Spleen (tissue), 11 donors: ENCODE measurements around the gene PDIA6. TPM values are rescaled to one million over a fixed set of nuclear protein-coding genes. Genes with fewer than 3 reads are reported as not detected.
A peak's percentile ranks its signal among the peaks of the same experiment; 100 is the strongest.

Experiments
- DNase-seq: peaks from one replicate; pipeline ENCODE4 v3.0.0-alpha.2; 2020
- H3K27ac ChIP-seq, 8 donors: fragments of 200-600 bp; sonication (generic) in 7 of 8; 1 replicate in 4 of 8; 2 replicates in 4 of 8; pipeline versions ENCODE4 v1.5.0 to v1.8.0; 2016 to 2021; ENCODE audit warnings: inconsistent platforms in 4 of 8, mild to moderate bottlenecking in 4 of 8, moderate library complexity in 1 of 8
- H3K27me3 ChIP-seq, 7 donors: fragments of 200-600 bp; sonication (generic) in 6 of 7; replicated peaks in 1 of 7; 1 replicate in 4 of 7; 2 replicates in 3 of 7; pipeline versions ENCODE4 v1.5.0 to v1.8.0; 2016 to 2021; ENCODE audit warnings: inconsistent platforms in 3 of 7, mild to moderate bottlenecking in 1 of 7
- H3K36me3 ChIP-seq, 6 donors: fragments of 200-600 bp; sonication (generic) in 5 of 6; 1 replicate in 4 of 6; 2 replicates in 2 of 6; pipeline versions ENCODE4 v1.5.0 to v1.8.0; 2016 to 2021; ENCODE audit warnings: inconsistent platforms in 2 of 6
- H3K4me1 ChIP-seq, 6 donors: fragments of 200-600 bp; sonication (generic) in 5 of 6; 1 replicate in 3 of 6; 2 replicates in 3 of 6; pipeline versions ENCODE4 v1.5.0 to v1.8.0; 2016 to 2021; ENCODE audit warnings: inconsistent platforms in 3 of 6
- H3K4me3 ChIP-seq, 8 donors: fragments of 200-600 bp; sonication (generic) in 7 of 8; 1 replicate in 4 of 8; 2 replicates in 4 of 8; pipeline versions ENCODE4 v1.5.0 to v1.8.0; 2016 to 2021; ENCODE audit warnings: inconsistent platforms in 4 of 8, mild to moderate bottlenecking in 4 of 8, moderate library complexity in 2 of 8
- H3K9me3 ChIP-seq, 8 donors: fragments of 200-600 bp; sonication (generic) in 7 of 8; 1 replicate in 4 of 8; 2 replicates in 4 of 8; pipeline versions ENCODE4 v1.5.0 to v1.8.0; 2016 to 2021; ENCODE audit warnings: inconsistent platforms in 4 of 8
- CTCF ChIP-seq, 11 experiments: fragments of 200-600 bp in 7 of 11; fragments of 450-650 bp in 4 of 11; sonication (generic) in 4 of 11; IDR thresholded peaks in 8 of 11; conservative IDR thresholded peaks in 3 of 11; 1 replicate in 7 of 11; 2 replicates in 4 of 11; pipeline versions ENCODE4 v1.4.0 to v1.8.0; 2016 to 2021; ENCODE audit warnings: antibody characterized with exemption in 11 of 11, inconsistent platforms in 4 of 11, mild to moderate bottlenecking in 1 of 11
- POLR2A ChIP-seq, 3 donors: fragments of 450-650 bp; IDR thresholded peaks; one replicate each; pipeline ENCODE4 v1.5.1; 2017; ENCODE audit warnings: antibody characterized with exemption in 3 of 3, mild to moderate bottlenecking in 1 of 3
- POLR2AphosphoS5 ChIP-seq, 3 donors: sonication (generic); formaldehyde crosslinking; IDR thresholded peaks; one replicate each; pipeline ENCODE4 v1.5.1; 2017; ENCODE audit warnings: antibody characterized with exemption in 3 of 3
- WGBS, 5 donors: extraction: QIAGEN DNeasy Blood & Tissue Kit in 3 of 5; methylation state at CpG; one replicate each; pipeline versions ENCODE4 v1.1.5 to v1.1.7; 2013 to 2018; 5-methylcytosine and 5-hydroxymethylcytosine counted together
- intact Hi-C: fragments of 100-400 bp; cut with DNase I; formaldehyde crosslinking; loops from one replicate; pipeline ENCODE4 v1.15.0; 2023; ENCODE audit warnings: low total_unique reads
- polyA plus RNA-seq, 3 donors: library from polyadenylated mRNA; stranded (reverse); fragments of 200-250 nt; gene quantifications; one replicate each; pipeline ENCODE4 v1.2.1, GENCODE V29; 2013
- total RNA-seq, 7 donors: library from RNA; depleted of rRNA in 3 of 7; stranded (reverse); fragments of >200 nt in 3 of 7; fragmentation: NEBNext Ultra II Directional in 4 of 7; extraction: Animal tissue kit (Norgen Biotek cat#: 25700) in 4 of 7; gene quantifications; one replicate each; pipeline versions ENCODE4 v1.1.0 to v1.2.1, GENCODE V29; 2016 to 2021
- donor health status: healthy with polysubstance abuse.
- donor health status: DM: no; HTN: no; CAD: no; lungs with moderate emphysema.
- donor health status: DM: no; HTN: no; CAD: no.
- donor health status: Bipolar disorder and iron deficiency.
- donor health status: healthy.
- donor health status: DM: no; HTN: no; CAD: no.
- donor health status: DM: yes; HTN: yes; CAD: no.

PDIA6 gene
- total and polyA plus RNA-seq, 10 donors = 29.7 to 164 (median 115) TPM

GRCh38 chr2:10773821-10774341, 38.7 kb downstream of the PDIA6 start:
- TF ChIP-seq POLR2AphosphoS5 (IDR thresholded peaks at IDR 0.05) = no peak
- no peak for TF ChIP-seq POLR2A (IDR thresholded peaks at IDR 0.05)
- TF ChIP-seq CTCF (IDR thresholded peaks at IDR 0.05 in 8 of 11, conservative IDR thresholded peaks at IDR 0.05 in 3 of 11) = no peak
- DNase-seq = peak; percentile 42
- peaks cover 0 to 5% (median 0%) of the 10 kb centered on the region in 6 donors for H3K4me1 ChIP-seq
- no peak overlapping the region for H3K4me3 ChIP-seq
- WGBS, 5 donors = 78 to 82% (median 79%) methylated on average over 4 to 8 of the region's 8 CpGs
- peaks cover 0 to 25% (median 14%) of the 10 kb centered on the region in 6 donors for H3K36me3 ChIP-seq
- intact Hi-C loops = no loop called here
- no peak overlapping the region for H3K27ac ChIP-seq
- H3K9me3 ChIP-seq = no peaks in the 10 kb centered on the region
- H3K27me3 ChIP-seq = no peaks in the 10 kb centered on the region

DNA sequence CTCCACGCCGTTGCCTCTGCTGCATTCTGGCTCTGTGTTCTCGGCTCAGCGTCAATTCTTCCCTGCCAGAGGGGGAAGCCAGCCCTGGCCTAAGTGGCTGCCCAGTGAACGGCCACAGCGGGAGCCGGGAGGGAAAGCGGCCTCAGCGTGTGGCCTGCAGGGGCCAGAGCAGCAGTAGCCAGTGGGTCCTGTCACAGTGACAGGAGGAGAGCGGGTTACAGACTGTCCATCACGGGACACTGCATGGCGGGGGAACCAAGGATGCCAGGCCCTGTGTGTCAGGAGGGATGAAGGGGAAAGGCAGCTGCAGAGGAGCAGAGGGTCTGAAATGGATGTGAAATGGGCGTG, 39.7 kb downstream of the PDIA6 start:
- Histone ChIP-seq H3K4me1 (peaks cover 0 to 5% (median 0%) of the 10 kb centered on the region in 6 donors), H3K27me3 (no peaks in the 10 kb centered on the region), H3K36me3 (peaks cover 0 to 15% (median 5%) of the 10 kb centered on the region in 6 donors), H3K4me3 (no peak overlapping the region), H3K9me3 (no peaks in the 10 kb centered on the region), H3K27ac (no peak overlapping the region)
- intact Hi-C loops = no loop called here
- TF ChIP-seq CTCF (IDR thresholded peaks at IDR 0.05 in 8 of 11, conservative IDR thresholded peaks at IDR 0.05 in 3 of 11) (no peak), POLR2AphosphoS5 (IDR thresholded peaks at IDR 0.05) (peak in 1 of 3 donors; percentile 24)
- 82 to 85% (median 83%) methylated on average over 13 of the region's 13 CpGs for WGBS, 5 donors
- peak; percentile 72 for DNase-seq

DNA sequence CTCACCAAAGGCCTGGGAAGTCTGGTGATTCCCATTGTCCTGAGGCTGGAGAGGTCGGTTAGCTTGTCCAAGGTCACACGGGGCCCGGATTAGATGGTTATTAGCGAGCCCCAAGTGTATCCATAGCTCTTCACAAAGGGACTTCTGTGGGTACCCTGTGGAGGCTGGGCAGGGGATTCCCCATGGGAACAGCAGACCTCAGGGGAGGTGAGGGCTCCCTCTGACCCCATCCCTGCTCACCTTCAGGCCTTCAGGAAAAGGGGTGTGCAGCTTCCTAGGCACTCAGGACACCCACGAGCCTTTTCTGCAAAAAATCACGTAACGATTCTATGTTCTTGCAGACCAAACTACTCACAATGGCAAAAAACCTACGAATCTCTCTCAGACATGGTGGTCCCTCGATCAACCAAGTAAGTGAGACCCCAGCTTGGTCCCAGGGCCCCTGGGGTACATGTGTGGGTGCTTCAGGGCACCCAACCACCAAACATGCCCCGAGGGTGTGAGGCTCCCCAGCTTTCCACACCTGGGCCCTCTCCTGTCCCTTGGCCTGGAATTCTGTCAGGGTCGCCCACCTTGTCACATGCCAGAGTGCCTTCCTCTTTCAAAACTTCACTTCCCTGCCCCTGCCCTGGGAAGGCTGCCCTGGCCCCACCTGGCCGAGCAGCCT, 40.3 kb downstream of the PDIA6 start:
- H3K4me3 ChIP-seq = no peak overlapping the region
- WGBS, 5 donors = 85 to 92% (median 88%) methylated on average over 9 to 12 of the region's 12 CpGs
- H3K9me3 ChIP-seq = no peaks in the 10 kb centered on the region
- H3K36me3 ChIP-seq = peaks cover 0 to 10% (median 2%) of the 10 kb centered on the region in 6 donors
- intact Hi-C loops = no loop called here
- peak; percentile 50 for DNase-seq
- H3K27ac ChIP-seq = no peak overlapping the region
- peaks cover 0 to 5% (median 0%) of the 10 kb centered on the region in 6 donors for H3K4me1 ChIP-seq
- TF ChIP-seq CTCF (IDR thresholded peaks at IDR 0.05 in 8 of 11, conservative IDR thresholded peaks at IDR 0.05 in 3 of 11) (no peak), POLR2A (IDR thresholded peaks at IDR 0.05) (no peak), POLR2AphosphoS5 (IDR thresholded peaks at IDR 0.05) (no peak)
- H3K27me3 ChIP-seq = no peaks in the 10 kb centered on the region

- intact Hi-C loops = no loop called here
- no peak for TF ChIP-seq CTCF (IDR thresholded peaks at IDR 0.05 in 8 of 11, conservative IDR thresholded peaks at IDR 0.05 in 3 of 11)
- no peak for TF ChIP-seq POLR2AphosphoS5 (IDR thresholded peaks at IDR 0.05)
- H3K4me1 ChIP-seq = peaks cover 0 to 5% (median 0%) of the 10 kb centered on the region in 6 donors
- DNase-seq = peak; percentile 67
- H3K36me3 ChIP-seq = peaks cover 0 to 6% (median 0%) of the 10 kb centered on the region in 6 donors
- no peaks in the 10 kb centered on the region for H3K9me3 ChIP-seq
- WGBS, 5 donors = 83 to 94% (median 91%) methylated on average over 13 of the region's 13 CpGs
- no peaks in the 10 kb centered on the region for H3K27me3 ChIP-seq
- H3K4me3 ChIP-seq = no peak overlapping the region
- H3K27ac ChIP-seq = no peak overlapping the region
Measured at GRCh38 chr2:10771786-10772185, 40.8 kb downstream of the PDIA6 start.
